HCT116 (cell line): ENCODE results near the gene ZBTB16. TPM values are rescaled to one million over a fixed set of nuclear protein-coding genes. Genes with fewer than 3 reads are reported as not detected.

Source experiments
- ATAC-seq: fragments of 200-7000 bp; cut with Tn5 transposase; 2 replicates; pipeline ENCODE4 v1.9.1; 2020; ENCODE audit warnings: mild to moderate bottlenecking, moderate library complexity
- BruUV-seq: library from RNA; stranded (reverse); fragments of 400-500 nt; replicated peaks from 2 replicates; lab custom pipeline; 2021; lab: Mats Ljungman, UMichigan
- CTCF ChIA-PET: fragments of 300-600 bp; sonication (Branson Sonifier 250); formaldehyde crosslinking; loops from one replicate; lab custom pipeline; 2021; ENCODE audit warnings: antibody characterized with exemption; lab: Charles Lee
- POLR2A ChIA-PET: fragments of 300-600, 350-600 bp; sonication (Branson Sonifier 250); formaldehyde crosslinking; loops from one replicate; lab custom pipeline; 2021; ENCODE audit warnings: antibody characterized with exemption; lab: Charles Lee
- RAD21 ChIA-PET, 2 experiments: fragments of 300-600 bp; sonication (Branson Sonifier 250); formaldehyde crosslinking; loops; one replicate each; lab custom pipeline; 2023; ENCODE audit warnings: low total read pairs in 2 of 2; ENCODE audit not compliant: uncharacterized antibody in 2 of 2, unreplicated experiment in 2 of 2, low non-redundant PET in 1 of 2; lab: Charles Lee
- DNase-seq: peaks from one replicate; pipeline ENCODE4 v3.0.0-alpha.2; 2010; ENCODE audit warnings: low read depth, low spot score
- H2AFZ ChIP-seq: fragments of 200-600 bp; shearing (Covaris generic), sonication (generic); 2 replicates; pipeline ENCODE4 v1.6.1; 2017; ENCODE audit warnings: low read depth, mixed run types, mixed read lengths, antibody characterized with exemption, low read length; ENCODE audit not compliant: poor library complexity, severe bottlenecking
- H3K27ac ChIP-seq: 2 replicates; pipeline ENCODE4 v1.5.1; 2012; ENCODE audit warnings: low read depth, low read length
- H3K27me3 ChIP-seq: fragments of 200-600 bp; sonication (generic); 2 replicates; pipeline ENCODE4 v1.6.1; 2016; ENCODE audit warnings: mixed run types, low read length, mixed read lengths; ENCODE audit not compliant: insufficient read depth
- H3K36me3 ChIP-seq, 2 experiments: fragments of 200-500 bp in 1 of 2; fragments of 200-600 bp in 1 of 2; sonication (Bioruptor generic) in 1 of 2; sonication (generic) in 1 of 2; 2 replicates each; pipeline versions ENCODE4 v1.5.1 to v1.6.1; 2014 to 2016; ENCODE audit warnings: low read length in 2 of 2, inconsistent platforms in 1 of 2, mixed read lengths in 1 of 2, mixed run types in 1 of 2; ENCODE audit not compliant: insufficient read depth in 2 of 2, control insufficient read depth in 1 of 2
- H3K4me1 ChIP-seq, 2 experiments: fragments of 200-600 bp in 1 of 2; sonication (generic) in 1 of 2; 2 replicates each; pipeline versions ENCODE4 v1.5.1 to v1.6.1; 2012 to 2017; ENCODE audit warnings: low read length in 2 of 2, inconsistent platforms in 1 of 2, mild to moderate bottlenecking in 1 of 2, mixed read lengths in 1 of 2, mixed run types in 1 of 2, moderate library complexity in 1 of 2; ENCODE audit not compliant: insufficient read depth in 2 of 2, control insufficient read depth in 1 of 2
- H3K4me2 ChIP-seq: fragments of 200-600 bp; sonication (generic); 2 replicates; pipeline ENCODE4 v1.6.1; 2017; ENCODE audit warnings: mixed run types, low read length, mixed read lengths
- H3K4me3 ChIP-seq, 2 experiments: fragments of 200-600 bp in 1 of 2; sonication (generic) in 1 of 2; replicated peaks in 1 of 2; 2 replicates each; pipeline ENCODE4 v1.5.1; 2011 to 2016; ENCODE audit warnings: low read length in 2 of 2, control low read depth in 1 of 2, low read depth in 1 of 2, mild to moderate bottlenecking in 1 of 2, mixed read lengths in 1 of 2, mixed run types in 1 of 2
- H3K79me2 ChIP-seq: fragments of 200-600 bp; sonication (generic); 2 replicates; pipeline ENCODE4 v1.6.1; 2017; ENCODE audit warnings: mild to moderate bottlenecking, mixed run types, low read length, moderate library complexity, mixed read lengths; ENCODE audit not compliant: insufficient read depth
- H3K9ac ChIP-seq: fragments of 200-600 bp; sonication (generic); 2 replicates; pipeline ENCODE4 v1.6.1; 2016; ENCODE audit warnings: low read length, mixed read lengths
- H3K9me2 ChIP-seq: fragments of 200-600 bp; sonication (generic), shearing (Covaris generic); 2 replicates; pipeline ENCODE4 v1.6.1; 2017; ENCODE audit warnings: mixed run types, mild to moderate bottlenecking, moderate library complexity; ENCODE audit not compliant: insufficient read depth
- H3K9me3 ChIP-seq, 2 experiments: fragments of 200-500 bp in 1 of 2; fragments of 200-600 bp in 1 of 2; sonication (Bioruptor generic) in 1 of 2; sonication (generic) in 1 of 2; 2 replicates each; pipeline ENCODE4 v1.6.1; 2014 to 2017; ENCODE audit warnings: low read length in 2 of 2, mixed read lengths in 2 of 2, inconsistent platforms in 1 of 2, low read depth in 1 of 2, mild to moderate bottlenecking in 1 of 2, mixed run types in 1 of 2, moderate library complexity in 1 of 2; ENCODE audit not compliant: control insufficient read depth in 1 of 2, insufficient read depth in 1 of 2
- H4K20me1 ChIP-seq: fragments of 200-600 bp; sonication (generic), shearing (Covaris generic); 2 replicates; pipeline ENCODE4 v1.6.1; 2017; ENCODE audit warnings: mixed run types, mild to moderate bottlenecking, moderate library complexity; ENCODE audit not compliant: insufficient read depth
- ATF3 ChIP-seq: IDR thresholded peaks from 2 replicates; pipeline ENCODE4 v1.6.1; 2012
- CBX3 ChIP-seq: IDR thresholded peaks from 2 replicates; pipeline ENCODE4 v1.6.1; 2012; ENCODE audit warnings: low read depth
- CEBPB ChIP-seq: IDR thresholded peaks from 2 replicates; pipeline ENCODE4 v1.6.1; 2012; ENCODE audit warnings: low read depth
- EZH2 ChIP-seq: fragments of 200-600 bp; sonication (generic); IDR thresholded peaks from 2 replicates; pipeline ENCODE4 v1.6.1; 2017; ENCODE audit warnings: antibody characterized with exemption, mixed run types
- EZH2phosphoT487 ChIP-seq: fragments of 200-600 bp; IDR thresholded peaks from 2 replicates; pipeline ENCODE4 v1.6.1; 2018; ENCODE audit warnings: antibody characterized with exemption, borderline replicate concordance
- FOSL1 ChIP-seq: IDR thresholded peaks from 2 replicates; pipeline ENCODE4 v1.6.1; 2012; ENCODE audit warnings: low read depth
- MAX ChIP-seq: IDR thresholded peaks from 2 replicates; pipeline ENCODE4 v1.6.1; 2012
- POLR2A ChIP-seq: IDR thresholded peaks from 2 replicates; pipeline ENCODE4 v1.7.0; 2011; ENCODE audit warnings: borderline replicate concordance; ENCODE audit not compliant: insufficient read depth, insufficient read length; ENCODE audit errors: extremely low read depth
- RAD21 ChIP-seq: IDR thresholded peaks from 2 replicates; pipeline ENCODE4 v1.6.1; 2012; ENCODE audit warnings: low read depth, mild to moderate bottlenecking
- REST ChIP-seq: IDR thresholded peaks from 2 replicates; pipeline ENCODE4 v1.6.1; 2012; ENCODE audit warnings: low read depth
- SIN3A ChIP-seq: IDR thresholded peaks from 2 replicates; pipeline ENCODE4 v1.6.1; 2012; ENCODE audit warnings: low read depth
- SP1 ChIP-seq: IDR thresholded peaks from 2 replicates; pipeline ENCODE4 v1.6.1; 2012; ENCODE audit warnings: low read depth
- SRF ChIP-seq: IDR thresholded peaks from 2 replicates; pipeline ENCODE4 v1.6.1; 2012; ENCODE audit warnings: low read depth
- TCF7L2 ChIP-seq: IDR thresholded peaks from 2 replicates; pipeline ENCODE4 v1.7.0; 2011; ENCODE audit warnings: borderline replicate concordance, inconsistent platforms; ENCODE audit not compliant: insufficient read depth, insufficient read length; ENCODE audit errors: extremely low read depth
- YY1 ChIP-seq: IDR thresholded peaks from 2 replicates; pipeline ENCODE4 v1.6.1; 2011; ENCODE audit warnings: low read length, low read depth, moderate library complexity, mild to moderate bottlenecking; ENCODE audit not compliant: insufficient replicate concordance; ENCODE audit errors: extremely low read depth
- ZBTB33 ChIP-seq: IDR thresholded peaks from 2 replicates; pipeline ENCODE4 v1.6.1; 2011; ENCODE audit warnings: mild to moderate bottlenecking, low read length, moderate library complexity; ENCODE audit not compliant: insufficient replicate concordance; ENCODE audit errors: extremely low read depth
- ZFX ChIP-seq: fragments of 450-650 bp; IDR thresholded peaks from 2 replicates; pipeline ENCODE4 v1.6.1; 2017
- intact Hi-C: fragments of 100-400 bp; cut with micrococcal nuclease; formaldehyde crosslinking; loops from 2 replicates; pipeline ENCODE4 v1.10.0; 2022
- total RNA-seq: library from RNA; stranded (reverse); gene quantifications from one replicate; pipeline ENCODE4 v1.2.1, GENCODE V29; 2021; ENCODE audit not compliant: unreplicated experiment
- TF ChIP-seq, protein P1 (sequence below), 3 experiments: fragments of 200-600 bp in 1 of 3; sonication (generic) in 1 of 3; IDR thresholded peaks in 2 of 3; conservative IDR thresholded peaks in 1 of 3; 2 replicates each; pipeline ENCODE4 v1.5.1; 2012 to 2017; ENCODE audit warnings: low read depth in 2 of 3, low read length in 2 of 3, antibody characterized with exemption in 1 of 3, borderline replicate concordance in 1 of 3, control low read depth in 1 of 3, mild to moderate bottlenecking in 1 of 3, mixed read lengths in 1 of 3, mixed run types in 1 of 3, moderate library complexity in 1 of 3; ENCODE audit not compliant: insufficient read depth in 1 of 3

Gene ZBTB16
- total RNA-seq, 1 experiment from 2014 or later: 0.30 TPM

DNA sequence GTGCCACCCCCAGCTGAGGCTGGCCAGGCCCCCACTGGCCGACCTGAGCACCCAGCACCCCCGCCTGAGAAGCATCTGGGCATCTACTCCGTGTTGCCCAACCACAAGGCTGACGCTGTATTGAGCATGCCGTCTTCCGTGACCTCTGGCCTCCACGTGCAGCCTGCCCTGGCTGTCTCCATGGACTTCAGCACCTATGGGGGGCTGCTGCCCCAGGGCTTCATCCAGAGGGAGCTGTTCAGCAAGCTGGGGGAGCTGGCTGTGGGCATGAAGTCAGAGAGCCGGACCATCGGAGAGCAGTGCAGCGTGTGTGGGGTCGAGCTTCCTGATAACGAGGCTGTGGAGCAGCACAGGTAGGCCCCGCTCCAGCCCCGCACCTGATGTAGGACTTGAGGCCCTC is 4.7 kb downstream of the ZBTB16 start:
- DNase-seq (no peak), ATAC-seq (no peak)
- Histone ChIP-seq H4K20me1 (no peaks in the 10 kb centered on the region), H3K4me3 (no peak overlapping the region), H3K79me2 (no peaks in the 10 kb centered on the region), H3K9me3 (no peaks in the 10 kb centered on the region), H3K27me3 (no peaks in the 10 kb centered on the region), H3K4me1 (no peaks in the 10 kb centered on the region), H3K27ac (no peak overlapping the region), H3K4me2 (no peak overlapping the region), H3K36me3 (no peaks in the 10 kb centered on the region), H3K9me2 (no peaks in the 10 kb centered on the region), H3K9ac (no peak overlapping the region), H2AFZ (no peak overlapping the region)
- TF ChIP-seq CEBPB (no peak), MAX (no peak), CBX3 (no peak), SP1 (no peak), REST (no peak), ZFX (no peak), YY1 (no peak), POLR2A (no peak), TCF7L2 (no peak), ATF3 (no peak), EZH2 (no peak), SIN3A (no peak), SRF (no peak), EZH2phosphoT487 (no peak), ZBTB33 (no peak), RAD21 (no peak), FOSL1 (no peak)
- TF ChIP-seq, protein P1, sequence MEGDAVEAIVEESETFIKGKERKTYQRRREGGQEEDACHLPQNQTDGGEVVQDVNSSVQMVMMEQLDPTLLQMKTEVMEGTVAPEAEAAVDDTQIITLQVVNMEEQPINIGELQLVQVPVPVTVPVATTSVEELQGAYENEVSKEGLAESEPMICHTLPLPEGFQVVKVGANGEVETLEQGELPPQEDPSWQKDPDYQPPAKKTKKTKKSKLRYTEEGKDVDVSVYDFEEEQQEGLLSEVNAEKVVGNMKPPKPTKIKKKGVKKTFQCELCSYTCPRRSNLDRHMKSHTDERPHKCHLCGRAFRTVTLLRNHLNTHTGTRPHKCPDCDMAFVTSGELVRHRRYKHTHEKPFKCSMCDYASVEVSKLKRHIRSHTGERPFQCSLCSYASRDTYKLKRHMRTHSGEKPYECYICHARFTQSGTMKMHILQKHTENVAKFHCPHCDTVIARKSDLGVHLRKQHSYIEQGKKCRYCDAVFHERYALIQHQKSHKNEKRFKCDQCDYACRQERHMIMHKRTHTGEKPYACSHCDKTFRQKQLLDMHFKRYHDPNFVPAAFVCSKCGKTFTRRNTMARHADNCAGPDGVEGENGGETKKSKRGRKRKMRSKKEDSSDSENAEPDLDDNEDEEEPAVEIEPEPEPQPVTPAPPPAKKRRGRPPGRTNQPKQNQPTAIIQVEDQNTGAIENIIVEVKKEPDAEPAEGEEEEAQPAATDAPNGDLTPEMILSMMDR (IDR thresholded peaks at IDR 0.05 in 2 of 3, conservative IDR thresholded peaks at IDR 0.05 in 1 of 3; ENCODE audit: borderline replicate concordance in 1 of 3, insufficient read depth in 1 of 3, low read depth in 2 of 3, low read length in 2 of 3): no peak
- ChIA-PET RAD21 (no interaction called here), CTCF (no interaction called here), POLR2A (no interaction called here)
- intact Hi-C loops: no loop called here
- BruUV-seq: no TSS peak
